Amniotic epithelial cell (primary cell): ENCODE measurements around the gene LMOD3.

ENCODE experiments used
- DNase-seq: peaks from one replicate; pipeline ENCODE4 v3.0.0-alpha.2; 2010; ENCODE audit warnings: low read depth

Gene LMOD3

GRCh38 chr3:69091389-69092029, 30.9 kb downstream of the LMOD3 start:
- no peak for DNase-seq

- peak; percentile 79 for DNase-seq
These were observed 32.4 kb downstream of the LMOD3 start for GRCh38 chr3:69090021-69090420.

- peak; percentile 69 for DNase-seq
These were observed 34.3 kb downstream of the LMOD3 start for GRCh38 chr3:69088063-69088462.

GRCh38 chr3:69087030-69087791, 35.2 kb downstream of the LMOD3 start:
- no peak for DNase-seq

GRCh38 chr3:69085833-69086722, 36.3 kb downstream of the LMOD3 start:
- DNase-seq = peak; percentile 87

- no peak for DNase-seq
These were observed 37.1 kb downstream of the LMOD3 start for GRCh38 chr3:69085168-69085832.

GRCh38 chr3:69084326-69085167, 37.8 kb downstream of the LMOD3 start, which contains the start of gene ARL6IP5:
Gene ARL6IP5 (plus strand): TSS chr3:69084937. CDS start chr3:69085048, 111 bp downstream.
- DNase-seq = peak; percentile 90

- DNase-seq = peak; percentile 90
These were observed 39.6 kb downstream of the LMOD3 start for GRCh38 chr3:69082805-69083204.

GRCh38 chr3:69082361-69082760, 40.0 kb downstream of the LMOD3 start:
- no peak for DNase-seq

- peak; percentile 79 for DNase-seq
These were observed 40.7 kb downstream of the LMOD3 start for GRCh38 chr3:69081583-69082262.

- DNase-seq = peak; percentile 73
These were observed 42.0 kb downstream of the LMOD3 start, which contains the start of gene UBA3 for GRCh38 chr3:69080233-69080920. Gene UBA3 (minus strand): TSS chr3:69080365. CDS start chr3:69080353, 12 bp downstream.

GRCh38 chr3:69079269-69080159, 42.9 kb downstream of the LMOD3 start:
- no peak for DNase-seq

GRCh38 chr3:69072928-69073327, 49.5 kb downstream of the LMOD3 start:
- no peak for DNase-seq

GRCh38 chr3:69066121-69066520, 56.3 kb downstream of the LMOD3 start:
- no peak for DNase-seq

GRCh38 chr3:69065318-69065964, 57.0 kb downstream of the LMOD3 start:
- no peak for DNase-seq

GRCh38 chr3:69063636-69064035, 58.8 kb downstream of the LMOD3 start:
- DNase-seq = no peak

GRCh38 chr3:69059688-69060087, 62.7 kb downstream of the LMOD3 start:
- DNase-seq = no peak

- no peak for DNase-seq
These were observed 63.5 kb downstream of the LMOD3 start for GRCh38 chr3:69058947-69059224.
